DOHH2 (cell line): ENCODE data around the gene LRRC4B.

ENCODE experiments used
- H3F3A ChIP-seq: fragments of 200-600 bp; sonication (generic), shearing (Covaris generic); 2 replicates; pipeline ENCODE4 v1.6.0; 2016; ENCODE audit warnings: antibody characterized with exemption, mild to moderate bottlenecking; ENCODE audit not compliant: control insufficient read depth, insufficient read depth
- H3K27ac ChIP-seq: fragments of 200-600 bp; sonication (generic); 2 replicates; pipeline ENCODE4 v1.5.1; 2014; ENCODE audit warnings: low read depth, mild to moderate bottlenecking, low read length, moderate library complexity
- H3K27me3 ChIP-seq: fragments of 200-600 bp; sonication (generic); 2 replicates; pipeline ENCODE4 v1.6.1; 2014; ENCODE audit warnings: mild to moderate bottlenecking, low read length, mixed read lengths; ENCODE audit not compliant: control insufficient read depth
- H3K36me3 ChIP-seq: fragments of 200-600 bp; sonication (generic); 2 replicates; pipeline ENCODE4 v1.6.1; 2014; ENCODE audit warnings: mild to moderate bottlenecking, low read length, moderate library complexity, mixed read lengths; ENCODE audit not compliant: control insufficient read depth
- H3K4me1 ChIP-seq: fragments of 200-600 bp; sonication (generic); 2 replicates; pipeline ENCODE4 v1.6.1; 2014; ENCODE audit warnings: mild to moderate bottlenecking, low read length, mixed read lengths; ENCODE audit not compliant: control insufficient read depth
- H3K4me2 ChIP-seq: fragments of 200-600 bp; sonication (generic); 2 replicates; pipeline ENCODE4 v1.6.0; 2014; ENCODE audit warnings: mild to moderate bottlenecking, low read length, moderate library complexity
- H3K4me3 ChIP-seq: fragments of 200-600 bp; sonication (generic); 2 replicates; pipeline ENCODE4 v1.5.1; 2014; ENCODE audit warnings: mild to moderate bottlenecking, low read length, mixed read lengths
- H3K79me2 ChIP-seq: fragments of 200-600 bp; sonication (generic); 2 replicates; pipeline ENCODE4 v1.6.1; 2014; ENCODE audit warnings: mild to moderate bottlenecking, low read length, mixed read lengths; ENCODE audit not compliant: control insufficient read depth
- H3K9me2 ChIP-seq: fragments of 200-600 bp; sonication (generic); replicated peaks from 2 replicates; pipeline ENCODE4 v1.6.1; 2014; ENCODE audit warnings: mild to moderate bottlenecking, low read length, mixed read lengths; ENCODE audit not compliant: control insufficient read depth
- H3K9me3 ChIP-seq: fragments of 200-600 bp; sonication (generic); 2 replicates; pipeline ENCODE4 v1.6.1; 2014; ENCODE audit warnings: antibody characterized with exemption, low read length, mixed read lengths; ENCODE audit not compliant: control insufficient read depth, insufficient read depth
- H4K20me1 ChIP-seq: fragments of 200-600 bp; sonication (generic); 2 replicates; pipeline ENCODE4 v1.6.0; 2014; ENCODE audit warnings: low read depth, mild to moderate bottlenecking, antibody characterized with exemption, low read length, moderate library complexity; ENCODE audit not compliant: control insufficient read depth, insufficient read depth
- CTCF ChIP-seq: fragments of 200-600 bp; sonication (generic); IDR thresholded peaks from one replicate; pipeline ENCODE4 v1.5.1; 2014; ENCODE audit warnings: antibody characterized with exemption, mild to moderate bottlenecking, low read depth, low read length; ENCODE audit not compliant: poor library complexity, severe bottlenecking
- EZH2phosphoT487 ChIP-seq: fragments of 200-600 bp; sonication (generic); IDR thresholded peaks from 2 replicates; pipeline ENCODE4 v1.6.1; 2017; ENCODE audit warnings: borderline replicate concordance, mild to moderate bottlenecking, antibody characterized with exemption, low read length, moderate library complexity, mixed read lengths

LRRC4B gene

GRCh38 chr19:50496189-50497021 is 71.8 kb downstream of the LRRC4B start:
- no peak overlapping the region for H3K4me3 ChIP-seq
- H3K27me3 ChIP-seq = no peaks in the 10 kb centered on the region
- no peak overlapping the region for H3K27ac ChIP-seq
- no peak overlapping the region for H3K4me2 ChIP-seq
- no peaks in the 10 kb centered on the region for H3K9me2 ChIP-seq
- H3K79me2 ChIP-seq = no peaks in the 10 kb centered on the region
- peaks cover 5% of the 10 kb centered on the region for H3F3A ChIP-seq
- TF ChIP-seq EZH2phosphoT487 (no peak), CTCF (no peak)
- no peaks in the 10 kb centered on the region for H3K36me3 ChIP-seq
- H3K4me1 ChIP-seq = peaks cover 16% of the 10 kb centered on the region
- no peaks in the 10 kb centered on the region for H4K20me1 ChIP-seq
- H3K9me3 ChIP-seq = no peaks in the 10 kb centered on the region

- TF ChIP-seq CTCF = no peak
- TF ChIP-seq EZH2phosphoT487 = no peak
These were observed 73.2 kb downstream of the LRRC4B start for GRCh38 chr19:50495020-50495531.

GRCh38 chr19:50494186-50495019 is 73.8 kb downstream of the LRRC4B start:
- no peaks in the 10 kb centered on the region for H3K9me3 ChIP-seq
- H3K4me2 ChIP-seq = no peak overlapping the region
- H3K79me2 ChIP-seq = no peaks in the 10 kb centered on the region
- no peak overlapping the region for H3K27ac ChIP-seq
- H3K4me3 ChIP-seq = no peak overlapping the region
- TF ChIP-seq CTCF (no peak), EZH2phosphoT487 (no peak)
- no peaks in the 10 kb centered on the region for H3K9me2 ChIP-seq
- peaks cover 12% of the 10 kb centered on the region for H3K4me1 ChIP-seq
- no peaks in the 10 kb centered on the region for H3K27me3 ChIP-seq
- no peaks in the 10 kb centered on the region for H4K20me1 ChIP-seq
- no peaks in the 10 kb centered on the region for H3K36me3 ChIP-seq
- H3F3A ChIP-seq = peaks cover 6% of the 10 kb centered on the region

More at GRCh38 chr19:50495020-50495531, 73.2 kb downstream of the LRRC4B start:
- Histone ChIP-seq H3K4me2 (no peak overlapping the region), H3K9me2 (no peaks in the 10 kb centered on the region), H3K27me3 (no peaks in the 10 kb centered on the region), H3K27ac (no peak overlapping the region), H3K36me3 (no peaks in the 10 kb centered on the region), H3K79me2 (no peaks in the 10 kb centered on the region), H3K4me1 (peaks cover 12% of the 10 kb centered on the region), H4K20me1 (no peaks in the 10 kb centered on the region), H3K4me3 (no peak overlapping the region), H3K9me3 (no peaks in the 10 kb centered on the region), H3F3A (peaks cover 6% of the 10 kb centered on the region)
